ENCODE data around the gene ALDH1B1.

DNA sequence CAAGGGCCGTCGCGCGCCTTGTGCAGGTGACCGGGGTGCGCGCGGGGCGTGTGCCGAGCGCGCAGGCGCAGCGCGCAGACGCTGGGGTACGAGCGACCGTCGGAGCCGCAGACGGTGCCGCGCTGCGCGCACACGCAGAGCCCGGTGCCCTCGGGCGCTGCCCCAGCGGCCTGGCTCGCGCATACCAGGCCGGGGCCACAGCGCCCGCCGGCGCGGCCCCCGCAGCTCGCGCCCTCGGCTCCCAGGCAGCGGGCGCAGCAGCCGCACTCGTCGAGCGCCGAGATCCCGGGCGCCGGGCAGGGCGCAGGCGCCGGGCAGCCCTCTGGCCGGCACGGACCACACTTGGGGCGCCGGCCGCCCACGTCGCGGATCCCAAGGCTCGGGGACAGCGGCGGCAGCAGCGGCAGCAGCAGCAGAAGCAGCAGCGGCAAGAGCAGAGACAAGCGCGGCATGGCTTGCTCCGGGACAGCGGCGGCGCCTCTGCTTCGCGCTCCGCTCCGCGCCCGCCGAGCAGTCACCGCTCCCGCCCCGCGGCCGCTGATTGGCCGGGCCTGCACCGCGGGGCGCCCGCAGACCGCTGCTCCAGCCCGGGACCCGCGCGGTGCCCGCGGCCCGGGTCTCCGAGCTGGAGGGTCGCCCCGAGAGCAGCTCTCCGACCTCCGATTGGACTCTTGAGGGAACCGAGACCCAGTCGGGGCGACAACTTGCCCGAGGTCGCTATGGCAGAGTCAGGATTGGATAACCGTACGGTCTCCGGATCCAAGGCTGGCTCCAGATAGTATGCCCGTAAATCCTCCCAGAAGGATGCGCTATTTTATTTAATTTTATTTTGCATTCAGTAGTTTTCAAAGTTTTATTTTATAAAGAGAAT, 31.7 kb downstream of the ALDH1B1 start, which contains the start of gene IGFBPL1:
- TF ChIP-seq ZNF384 (IDR thresholded peaks at IDR 0.05), result no peak
- TF ChIP-seq, protein P1, sequence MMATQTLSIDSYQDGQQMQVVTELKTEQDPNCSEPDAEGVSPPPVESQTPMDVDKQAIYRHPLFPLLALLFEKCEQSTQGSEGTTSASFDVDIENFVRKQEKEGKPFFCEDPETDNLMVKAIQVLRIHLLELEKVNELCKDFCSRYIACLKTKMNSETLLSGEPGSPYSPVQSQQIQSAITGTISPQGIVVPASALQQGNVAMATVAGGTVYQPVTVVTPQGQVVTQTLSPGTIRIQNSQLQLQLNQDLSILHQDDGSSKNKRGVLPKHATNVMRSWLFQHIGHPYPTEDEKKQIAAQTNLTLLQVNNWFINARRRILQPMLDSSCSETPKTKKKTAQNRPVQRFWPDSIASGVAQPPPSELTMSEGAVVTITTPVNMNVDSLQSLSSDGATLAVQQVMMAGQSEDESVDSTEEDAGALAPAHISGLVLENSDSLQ (IDR thresholded peaks at IDR 0.05), result no peak
- no peak for TF ChIP-seq CTBP1 (IDR thresholded peaks at IDR 0.05; ENCODE audit: borderline replicate concordance)
- no peak for TF ChIP-seq FOXK2 (IDR thresholded peaks at IDR 0.05)
- no peak for TF ChIP-seq BHLHE40 (IDR thresholded peaks at IDR 0.05; ENCODE audit: borderline replicate concordance)
- no peak for TF ChIP-seq ELF4 (IDR thresholded peaks at IDR 0.05)
- TF ChIP-seq LEF1 (IDR thresholded peaks at IDR 0.05; ENCODE audit: borderline replicate concordance), result no peak
- no peak for TF ChIP-seq SP1 (IDR thresholded peaks at IDR 0.05)
- no peak for TF ChIP-seq HDGF (IDR thresholded peaks at IDR 0.05; ENCODE audit: borderline replicate concordance)
- no peak for TF ChIP-seq FOXM1 (IDR thresholded peaks at IDR 0.05; ENCODE audit: borderline replicate concordance)
